HG03045 (cell line): Measurements from ENCODE around the gene HOXB3.

ENCODE experiments used
- ATAC-seq: cut with Tn5 transposase; IDR thresholded peaks from one replicate; pipeline ENCODE4 v1.9.1; 2021; ENCODE audit warnings: mild to moderate bottlenecking, moderate library complexity; ENCODE audit not compliant: unreplicated experiment

HOXB3 gene

GRCh38 chr17:48571024-48571818 lies 18.8 kb downstream of the HOXB3 start:
- ATAC-seq, result no peak

- no peak for ATAC-seq
These were observed 19.6 kb downstream of the HOXB3 start for GRCh38 chr17:48570325-48571023.

GRCh38 chr17:48569674-48570324 lies 20.2 kb downstream of the HOXB3 start:
- no peak for ATAC-seq

GRCh38 chr17:48569240-48569582 lies 20.8 kb downstream of the HOXB3 start:
- ATAC-seq, result no peak

- ATAC-seq, result no peak
These were observed 21.4 kb downstream of the HOXB3 start for GRCh38 chr17:48568499-48569239.

GRCh38 chr17:48567646-48568354 lies 22.2 kb downstream of the HOXB3 start:
- no peak for ATAC-seq

GRCh38 chr17:48567209-48567608 lies 22.8 kb downstream of the HOXB3 start:
- ATAC-seq, result no peak

GRCh38 chr17:48566717-48567116 lies 23.3 kb downstream of the HOXB3 start:
- ATAC-seq, result no peak

- ATAC-seq, result no peak
These were observed 23.9 kb downstream of the HOXB3 start for GRCh38 chr17:48565925-48566710.

- ATAC-seq, result no peak
These were observed 25.0 kb downstream of the HOXB3 start for GRCh38 chr17:48565022-48565554.

GRCh38 chr17:48564188-48565021 lies 25.6 kb downstream of the HOXB3 start:
- no peak for ATAC-seq

- ATAC-seq, result no peak
These were observed 26.2 kb downstream of the HOXB3 start for GRCh38 chr17:48563867-48564187.

- ATAC-seq, result no peak
These were observed 26.6 kb downstream of the HOXB3 start for GRCh38 chr17:48563385-48563838.

GRCh38 chr17:48562934-48563333 lies 27.1 kb downstream of the HOXB3 start:
- no peak for ATAC-seq

- no peak for ATAC-seq
These were observed 27.9 kb downstream of the HOXB3 start for GRCh38 chr17:48561884-48562810.

- no peak for ATAC-seq
These were observed 29.9 kb downstream of the HOXB3 start for GRCh38 chr17:48559840-48560817.
